Parathyroid adenoma (tissue), 2 donors: ENCODE measurements around the gene CCDC92B.
A peak's percentile ranks its signal among the peaks of the same experiment; 100 is the strongest.

Source experiments
- H2AFZ ChIP-seq: fragments of 300-600 bp; sonication (generic); one replicate; pipeline ENCODE4 v1.7.0; 2017; ENCODE audit warnings: antibody characterized with exemption, mild to moderate bottlenecking
- H3K27ac ChIP-seq: fragments of 300-600 bp; sonication (generic); one replicate; pipeline ENCODE4 v1.7.0; 2017
- H3K27me3 ChIP-seq: fragments of 300-600 bp; sonication (generic); one replicate; pipeline ENCODE4 v1.7.0; 2017; ENCODE audit warnings: low read length; ENCODE audit not compliant: control insufficient read depth, insufficient read depth
- H3K36me3 ChIP-seq: fragments of 300-600 bp; sonication (generic); one replicate; pipeline ENCODE4 v1.7.0; 2017; ENCODE audit warnings: low read length; ENCODE audit not compliant: control insufficient read depth, insufficient read depth
- H3K4me1 ChIP-seq: fragments of 300-600 bp; sonication (generic); one replicate; pipeline ENCODE4 v1.7.0; 2017; ENCODE audit warnings: control low read depth
- H3K4me2 ChIP-seq: fragments of 300-600 bp; sonication (generic); one replicate; pipeline ENCODE4 v1.7.0; 2017; ENCODE audit warnings: low read length
- H3K4me3 ChIP-seq: fragments of 300-600 bp; sonication (generic); one replicate; pipeline ENCODE4 v1.7.0; 2017; ENCODE audit warnings: low read depth, low read length
- H3K79me2 ChIP-seq: fragments of 300-600 bp; sonication (generic); one replicate; pipeline ENCODE4 v1.7.0; 2017; ENCODE audit warnings: control low read depth
- H3K9ac ChIP-seq: fragments of 300-600 bp; sonication (generic); one replicate; pipeline ENCODE4 v1.7.0; 2017; ENCODE audit warnings: mild to moderate bottlenecking
- H3K9me3 ChIP-seq: fragments of 300-600 bp; sonication (generic); one replicate; pipeline ENCODE4 v1.7.0; 2017; ENCODE audit warnings: low read length; ENCODE audit not compliant: control insufficient read depth
- CTCF ChIP-seq: fragments of 300-600 bp; sonication (generic); IDR thresholded peaks from one replicate; pipeline ENCODE4 v1.7.0; 2017; ENCODE audit warnings: antibody characterized with exemption, mild to moderate bottlenecking
- donor health status: primary hyperparathyroidism.

Gene CCDC92B

GRCh38 chr17:2758870-2759269 lies 9.4 kb upstream of the CCDC92B start:
- no peak for TF ChIP-seq CTCF
- Histone ChIP-seq H2AFZ (no peak overlapping the region), H3K4me2 (no peak overlapping the region), H3K9me3 (no peaks in the 10 kb centered on the region), H3K36me3 (no peaks in the 10 kb centered on the region), H3K27ac (no peak overlapping the region), H3K4me1 (no peaks in the 10 kb centered on the region), H3K4me3 (no peak overlapping the region), H3K79me2 (no peaks in the 10 kb centered on the region), H3K27me3 (no peaks in the 10 kb centered on the region), H3K9ac (no peak overlapping the region)

GRCh38 chr17:2755891-2756724 lies 6.7 kb upstream of the CCDC92B start:
- Histone ChIP-seq H3K27me3 (no peaks in the 10 kb centered on the region), H3K9me3 (no peaks in the 10 kb centered on the region), H3K27ac (peak overlapping the region; percentile 69), H3K4me1 (no peaks in the 10 kb centered on the region), H3K79me2 (no peaks in the 10 kb centered on the region), H3K9ac (no peak overlapping the region), H3K4me3 (peak overlapping the region; percentile 40), H2AFZ (peak overlapping the region; percentile 89), H3K4me2 (peak overlapping the region; percentile 66), H3K36me3 (no peaks in the 10 kb centered on the region)
- no peak for TF ChIP-seq CTCF

GRCh38 chr17:2751491-2751890 lies 2.0 kb upstream of the CCDC92B start:
- Histone ChIP-seq H3K27me3 (no peaks in the 10 kb centered on the region), H3K9ac (no peak overlapping the region), H3K36me3 (no peaks in the 10 kb centered on the region), H3K27ac (no peak overlapping the region), H3K4me3 (no peak overlapping the region), H3K79me2 (no peaks in the 10 kb centered on the region), H3K9me3 (no peaks in the 10 kb centered on the region), H3K4me1 (no peaks in the 10 kb centered on the region), H2AFZ (no peak overlapping the region), H3K4me2 (no peak overlapping the region)
- no peak for TF ChIP-seq CTCF

- Histone ChIP-seq H3K79me2 (no peaks in the 10 kb centered on the region), H3K4me2 (no peak overlapping the region), H3K4me1 (no peaks in the 10 kb centered on the region), H2AFZ (peak overlapping the region; percentile 90), H3K9ac (no peak overlapping the region), H3K4me3 (no peak overlapping the region), H3K27ac (no peak overlapping the region), H3K9me3 (no peaks in the 10 kb centered on the region), H3K36me3 (no peaks in the 10 kb centered on the region), H3K27me3 (no peaks in the 10 kb centered on the region)
- no peak for TF ChIP-seq CTCF
Observed at GRCh38 chr17:2750721-2751120, 1.3 kb upstream of the CCDC92B start.

GRCh38 chr17:2749784-2750181 lies 331 bp upstream of the CCDC92B start:
- no peak for TF ChIP-seq CTCF
- Histone ChIP-seq H3K4me2 (no peak overlapping the region), H2AFZ (peak overlapping the region; percentile 90), H3K36me3 (no peaks in the 10 kb centered on the region), H3K27me3 (no peaks in the 10 kb centered on the region), H3K9ac (peak overlapping the region; percentile 59), H3K9me3 (no peaks in the 10 kb centered on the region), H3K4me1 (no peaks in the 10 kb centered on the region), H3K27ac (peak overlapping the region; percentile 88), H3K4me3 (no peak overlapping the region), H3K79me2 (no peaks in the 10 kb centered on the region)
